ENCODE results near the gene TAF1D.
A peak's percentile ranks its signal among the peaks of the same experiment; 100 is the strongest.

TAF1D gene

GRCh38 chr11:93719310-93719709, 22.0 kb downstream of the TAF1D start:
- no peaks in the 10 kb centered on the region for H4K20me1 ChIP-seq (ENCODE audit: insufficient read depth, low read length)
- peaks cover 70% of the 10 kb centered on the region for H3K36me3 ChIP-seq (ENCODE audit: insufficient read depth, low read length)
- H3K27ac ChIP-seq (ENCODE audit: low read depth, low read length, poor library complexity, severe bottlenecking) = no peak overlapping the region
- H3K27me3 ChIP-seq (ENCODE audit: insufficient read depth, low read length) = no peaks in the 10 kb centered on the region
- no peak overlapping the region for H3K4me3 ChIP-seq (ENCODE audit: low read depth, low read length, poor library complexity, severe bottlenecking)
- TF ChIP-seq EZH2 (IDR thresholded peaks at IDR 0.05; ENCODE audit: borderline replicate concordance, low read length) (no peak), CTCF (IDR thresholded peaks at IDR 0.05; ENCODE audit: low read length) (no peak)
- H3K79me2 ChIP-seq (ENCODE audit: insufficient read depth, low read length) = no peaks in the 10 kb centered on the region
- H3K4me2 ChIP-seq (ENCODE audit: low read length) = no peak overlapping the region
- H3F3A ChIP-seq (ENCODE audit: insufficient read depth, low read length) = no peaks in the 10 kb centered on the region
- H3K4me1 ChIP-seq (ENCODE audit: insufficient read depth, low read length, severe bottlenecking) = peaks cover 16% of the 10 kb centered on the region
- H3K9ac ChIP-seq (ENCODE audit: low read length) = no peak overlapping the region
- no peak overlapping the region for H2AFZ ChIP-seq (ENCODE audit: low read length)
- H3K9me2 ChIP-seq (ENCODE audit: low read depth, low read length) = no peaks in the 10 kb centered on the region
- H3K9me3 ChIP-seq (ENCODE audit: low read length) = no peaks in the 10 kb centered on the region

- no peaks in the 10 kb centered on the region for H3K27me3 ChIP-seq (ENCODE audit: insufficient read depth, low read length)
- H3K9ac ChIP-seq (ENCODE audit: low read length) = no peak overlapping the region
- no peak overlapping the region for H2AFZ ChIP-seq (ENCODE audit: low read length)
- no peaks in the 10 kb centered on the region for H3K79me2 ChIP-seq (ENCODE audit: insufficient read depth, low read length)
- H3K4me3 ChIP-seq (ENCODE audit: low read depth, low read length, poor library complexity, severe bottlenecking) = no peak overlapping the region
- no peaks in the 10 kb centered on the region for H3K9me3 ChIP-seq (ENCODE audit: low read length)
- H3K9me2 ChIP-seq (ENCODE audit: low read depth, low read length) = no peaks in the 10 kb centered on the region
- no peaks in the 10 kb centered on the region for H3F3A ChIP-seq (ENCODE audit: insufficient read depth, low read length)
- peak overlapping the region; percentile 58 for H3K27ac ChIP-seq (ENCODE audit: low read depth, low read length, poor library complexity, severe bottlenecking)
- H3K36me3 ChIP-seq (ENCODE audit: insufficient read depth, low read length) = peaks cover 72% of the 10 kb centered on the region
- H3K4me2 ChIP-seq (ENCODE audit: low read length) = no peak overlapping the region
- TF ChIP-seq EZH2 (IDR thresholded peaks at IDR 0.05; ENCODE audit: borderline replicate concordance, low read length) (no peak), CTCF (IDR thresholded peaks at IDR 0.05; ENCODE audit: low read length) (no peak)
- no peaks in the 10 kb centered on the region for H4K20me1 ChIP-seq (ENCODE audit: insufficient read depth, low read length)
- peaks cover 16% of the 10 kb centered on the region for H3K4me1 ChIP-seq (ENCODE audit: insufficient read depth, low read length, severe bottlenecking)
Observed at GRCh38 chr11:93718057-93718563, 23.2 kb downstream of the TAF1D start.

- H3K9me2 ChIP-seq (ENCODE audit: low read depth, low read length) = no peaks in the 10 kb centered on the region
- TF ChIP-seq CTCF (IDR thresholded peaks at IDR 0.05; ENCODE audit: low read length) = no peak
- TF ChIP-seq EZH2 (IDR thresholded peaks at IDR 0.05; ENCODE audit: borderline replicate concordance, low read length) = no peak
- no peak overlapping the region for H3K9ac ChIP-seq (ENCODE audit: low read length)
- H3K9me3 ChIP-seq (ENCODE audit: low read length) = no peaks in the 10 kb centered on the region
- H3K27me3 ChIP-seq (ENCODE audit: insufficient read depth, low read length) = no peaks in the 10 kb centered on the region
- H4K20me1 ChIP-seq (ENCODE audit: insufficient read depth, low read length) = no peaks in the 10 kb centered on the region
- no peak overlapping the region for H3K4me3 ChIP-seq (ENCODE audit: low read depth, low read length, poor library complexity, severe bottlenecking)
- peak overlapping the region; percentile 58 for H3K27ac ChIP-seq (ENCODE audit: low read depth, low read length, poor library complexity, severe bottlenecking)
- peaks cover 16% of the 10 kb centered on the region for H3K4me1 ChIP-seq (ENCODE audit: insufficient read depth, low read length, severe bottlenecking)
- no peaks in the 10 kb centered on the region for H3K79me2 ChIP-seq (ENCODE audit: insufficient read depth, low read length)
- no peak overlapping the region for H2AFZ ChIP-seq (ENCODE audit: low read length)
- H3F3A ChIP-seq (ENCODE audit: insufficient read depth, low read length) = no peaks in the 10 kb centered on the region
- peaks cover 71% of the 10 kb centered on the region for H3K36me3 ChIP-seq (ENCODE audit: insufficient read depth, low read length)
- no peak overlapping the region for H3K4me2 ChIP-seq (ENCODE audit: low read length)
Observed at GRCh38 chr11:93717501-93717900, 23.8 kb downstream of the TAF1D start.

All from OCI-LY1 (cell line).